ENCODE measurements around the gene SPECC1. TPM values are rescaled to one million over a fixed set of nuclear protein-coding genes. Genes with fewer than 3 reads are reported as not detected.

Gene SPECC1
- total and polyA plus RNA-seq, 2 donors = 7.6 to 9.3 TPM

DNA sequence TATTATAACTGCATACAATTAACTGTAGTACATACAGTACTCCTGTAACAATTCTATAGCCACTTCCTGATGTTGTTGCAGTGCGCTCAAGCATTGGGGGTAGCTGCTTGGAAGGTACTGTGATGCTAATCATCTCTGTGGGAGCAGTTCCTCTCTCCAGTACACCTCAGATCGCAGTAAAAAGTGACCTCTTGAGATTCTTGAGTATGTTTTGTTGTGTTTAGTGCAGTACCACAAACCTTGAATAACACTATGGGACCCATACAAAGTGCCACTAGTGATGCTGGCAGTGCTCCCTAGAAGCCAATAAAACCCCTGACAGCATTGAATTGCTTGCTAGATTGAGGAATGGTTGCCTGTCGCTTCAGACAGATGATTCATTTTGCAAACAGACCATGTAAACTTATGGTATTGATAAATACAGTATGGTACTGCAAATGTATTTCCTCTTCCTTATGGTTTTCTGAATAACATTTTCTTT lies 193.0 kb downstream of the SPECC1 start:
- no peak for DNase-seq (ENCODE audit: low read depth in 6 of 9, low spot score in 9 of 9)
- Histone ChIP-seq H3K27ac (ENCODE audit: low read depth in 1 of 2, low read length in 1 of 2) (no peak overlapping the region), H3K27me3 (ENCODE audit: control insufficient read depth in 2 of 2, insufficient read depth in 1 of 2, low read length in 1 of 2) (no peaks in the 10 kb centered on the region), H3K9me3 (ENCODE audit: control insufficient read depth in 2 of 2, insufficient read depth in 1 of 2, low read length in 1 of 2) (no peaks in the 10 kb centered on the region), H3K4me3 (ENCODE audit: low read length in 2 of 2) (no peak overlapping the region), H3K4me1 (ENCODE audit: control insufficient read depth in 2 of 2, insufficient read depth in 2 of 2, low read length in 2 of 2) (peaks cover 0 to 5% of the 10 kb centered on the region in 2 donors), H3K36me3 (ENCODE audit: control insufficient read depth in 2 of 2, insufficient read depth in 2 of 2, low read length in 1 of 2) (no peaks in the 10 kb centered on the region)
- WGBS = 97% methylated on average over 3 of the region's 3 CpGs

DNA sequence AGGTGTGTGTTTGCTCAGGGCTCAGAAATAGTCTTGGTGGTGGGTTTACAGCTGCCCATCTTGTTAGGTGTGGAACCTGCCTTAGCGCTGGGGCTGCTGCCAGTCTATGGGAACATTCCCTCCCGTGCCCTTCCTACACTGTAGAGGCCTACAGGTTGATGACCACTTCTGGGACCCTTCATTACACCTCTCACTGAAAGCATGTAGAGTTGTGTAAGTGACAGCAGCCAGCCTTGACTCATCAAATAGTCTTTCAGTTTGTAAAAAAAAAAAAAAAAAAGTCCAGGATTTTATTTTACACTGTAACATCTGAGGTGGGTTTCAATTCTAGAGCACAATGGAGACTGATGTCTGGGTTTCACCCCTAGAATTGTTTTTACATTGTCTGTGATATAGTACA lies 193.9 kb downstream of the SPECC1 start:
- WGBS = 99% methylated on average over 2 of the region's 2 CpGs
- DNase-seq (ENCODE audit: low read depth in 6 of 9, low spot score in 9 of 9) = no peak
- no peaks in the 10 kb centered on the region for H3K36me3 ChIP-seq (ENCODE audit: control insufficient read depth in 2 of 2, insufficient read depth in 2 of 2, low read length in 1 of 2)
- no peak overlapping the region for H3K27ac ChIP-seq (ENCODE audit: low read depth in 1 of 2, low read length in 1 of 2)
- H3K9me3 ChIP-seq (ENCODE audit: control insufficient read depth in 2 of 2, insufficient read depth in 1 of 2, low read length in 1 of 2) = no peaks in the 10 kb centered on the region
- H3K4me1 ChIP-seq (ENCODE audit: control insufficient read depth in 2 of 2, insufficient read depth in 2 of 2, low read length in 2 of 2) = peaks cover 0 to 5% of the 10 kb centered on the region in 2 donors
- no peak overlapping the region for H3K4me3 ChIP-seq (ENCODE audit: low read length in 2 of 2)
- no peaks in the 10 kb centered on the region for H3K27me3 ChIP-seq (ENCODE audit: control insufficient read depth in 2 of 2, insufficient read depth in 1 of 2, low read length in 1 of 2)

DNA sequence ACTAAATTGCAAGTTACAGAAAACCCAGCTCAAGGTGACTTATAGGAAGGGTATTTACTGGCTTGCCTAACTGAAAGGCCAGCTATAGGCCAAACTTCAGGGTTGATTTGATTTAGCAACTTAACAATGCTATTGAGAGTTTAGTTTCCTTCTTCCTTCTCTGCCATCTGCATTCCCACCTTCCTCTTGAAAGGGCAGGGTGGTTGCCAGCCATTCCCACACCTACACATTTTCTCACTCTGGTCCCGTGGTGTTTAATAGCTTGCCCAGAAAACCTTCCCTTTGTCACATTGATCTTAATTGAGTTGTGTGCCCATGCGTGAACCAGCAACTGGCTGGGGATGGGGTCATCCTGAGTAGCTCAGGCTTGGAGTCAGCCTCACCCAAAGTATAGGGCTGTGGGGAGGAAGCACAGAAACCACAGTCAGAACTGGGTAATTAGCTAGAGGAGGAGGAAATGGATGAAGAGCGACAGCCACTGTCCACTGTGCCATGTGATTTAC lies 194.7 kb downstream of the SPECC1 start:
- H3K9me3 ChIP-seq (ENCODE audit: control insufficient read depth in 2 of 2, insufficient read depth in 1 of 2, low read length in 1 of 2) = no peaks in the 10 kb centered on the region
- H3K27ac ChIP-seq (ENCODE audit: low read depth in 1 of 2, low read length in 1 of 2) = no peak overlapping the region
- no peaks in the 10 kb centered on the region for H3K27me3 ChIP-seq (ENCODE audit: control insufficient read depth in 2 of 2, insufficient read depth in 1 of 2, low read length in 1 of 2)
- no peaks in the 10 kb centered on the region for H3K36me3 ChIP-seq (ENCODE audit: control insufficient read depth in 2 of 2, insufficient read depth in 2 of 2, low read length in 1 of 2)
- WGBS = 96% methylated on average over 3 of the region's 3 CpGs
- H3K4me3 ChIP-seq (ENCODE audit: low read length in 2 of 2) = no peak overlapping the region
- no peak for DNase-seq (ENCODE audit: low read depth in 6 of 9, low spot score in 9 of 9)
- peaks cover 0 to 5% of the 10 kb centered on the region in 2 donors for H3K4me1 ChIP-seq (ENCODE audit: control insufficient read depth in 2 of 2, insufficient read depth in 2 of 2, low read length in 2 of 2)

DNA sequence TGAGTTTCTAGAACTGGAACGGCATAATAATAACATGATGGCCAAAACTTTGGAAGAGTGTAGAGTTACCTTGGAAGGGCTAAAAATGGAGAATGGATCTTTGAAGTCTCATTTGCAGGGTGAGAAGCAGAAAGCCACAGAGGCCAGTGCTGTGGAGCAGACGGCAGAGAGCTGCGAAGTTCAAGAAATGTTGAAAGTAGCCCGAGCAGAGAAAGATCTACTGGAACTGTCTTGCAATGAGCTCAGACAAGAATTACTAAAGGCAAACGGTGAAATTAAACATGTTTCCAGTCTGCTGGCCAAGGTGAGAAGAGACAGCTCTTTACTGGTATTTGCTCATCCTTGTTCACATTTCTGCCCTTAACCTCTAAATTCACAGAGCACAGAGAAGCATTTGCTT lies 196.4 kb downstream of the SPECC1 start:
- peaks cover 0 to 5% of the 10 kb centered on the region in 2 donors for H3K4me1 ChIP-seq (ENCODE audit: control insufficient read depth in 2 of 2, insufficient read depth in 2 of 2, low read length in 2 of 2)
- no peaks in the 10 kb centered on the region for H3K9me3 ChIP-seq (ENCODE audit: control insufficient read depth in 2 of 2, insufficient read depth in 1 of 2, low read length in 1 of 2)
- H3K4me3 ChIP-seq (ENCODE audit: low read length in 2 of 2) = no peak overlapping the region
- H3K36me3 ChIP-seq (ENCODE audit: control insufficient read depth in 2 of 2, insufficient read depth in 2 of 2, low read length in 1 of 2) = no peaks in the 10 kb centered on the region
- DNase-seq (ENCODE audit: low read depth in 6 of 9, low spot score in 9 of 9) = no peak
- H3K27me3 ChIP-seq (ENCODE audit: control insufficient read depth in 2 of 2, insufficient read depth in 1 of 2, low read length in 1 of 2) = no peaks in the 10 kb centered on the region
- H3K27ac ChIP-seq (ENCODE audit: low read depth in 1 of 2, low read length in 1 of 2) = no peak overlapping the region
- 85% methylated on average over 5 of the region's 5 CpGs for WGBS

DNA sequence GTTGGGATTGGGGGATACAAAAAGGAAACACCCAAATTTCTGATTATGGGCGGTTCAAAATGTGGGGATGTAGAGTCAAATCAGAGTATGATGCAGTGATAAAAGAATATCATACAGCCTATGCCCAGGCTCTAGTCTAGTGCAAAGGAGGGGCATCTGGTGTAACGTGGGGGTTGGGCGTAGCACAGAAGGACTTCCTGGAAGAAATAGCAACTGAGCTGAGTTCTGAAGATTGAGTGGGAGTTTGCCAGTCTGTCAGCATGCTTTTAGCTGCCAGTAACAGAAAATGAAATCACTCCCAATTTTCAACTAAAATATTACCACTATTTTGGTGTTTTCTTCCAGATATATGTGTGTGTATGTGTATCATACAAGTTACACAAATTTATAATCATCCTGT lies 196.9 kb downstream of the SPECC1 start:
- WGBS = 81% methylated on average over 3 of the region's 3 CpGs
- H3K9me3 ChIP-seq (ENCODE audit: control insufficient read depth in 2 of 2, insufficient read depth in 1 of 2, low read length in 1 of 2) = no peaks in the 10 kb centered on the region
- no peaks in the 10 kb centered on the region for H3K36me3 ChIP-seq (ENCODE audit: control insufficient read depth in 2 of 2, insufficient read depth in 2 of 2, low read length in 1 of 2)
- H3K27ac ChIP-seq (ENCODE audit: low read depth in 1 of 2, low read length in 1 of 2) = no peak overlapping the region
- DNase-seq (ENCODE audit: low read depth in 6 of 9, low spot score in 9 of 9) = peak in 6 of 9 donors; percentile 21 to 69 (median 26)
- no peak overlapping the region for H3K4me3 ChIP-seq (ENCODE audit: low read length in 2 of 2)
- no peaks in the 10 kb centered on the region for H3K27me3 ChIP-seq (ENCODE audit: control insufficient read depth in 2 of 2, insufficient read depth in 1 of 2, low read length in 1 of 2)
- H3K4me1 ChIP-seq (ENCODE audit: control insufficient read depth in 2 of 2, insufficient read depth in 2 of 2, low read length in 2 of 2) = peaks cover 0 to 5% of the 10 kb centered on the region in 2 donors

DNA sequence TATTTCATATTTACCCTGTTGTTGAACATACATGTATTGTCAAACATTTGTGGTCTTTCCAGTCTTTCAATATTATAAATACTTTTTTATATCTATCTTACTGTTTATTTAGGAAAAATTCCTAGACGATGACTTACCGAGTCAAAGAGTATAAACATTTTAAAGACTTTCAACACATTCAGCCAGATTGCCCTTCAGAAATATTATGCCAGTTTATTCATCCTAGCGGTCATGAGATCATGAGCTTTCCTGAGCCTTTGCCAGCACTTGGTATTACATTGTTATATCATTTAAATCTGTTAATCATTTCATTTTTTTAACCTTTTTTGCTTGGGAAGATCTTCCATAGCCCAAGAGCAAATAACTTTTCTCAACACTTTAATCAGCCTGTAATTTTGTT lies 197.4 kb downstream of the SPECC1 start:
- WGBS = 94% methylated on average over 3 of the region's 3 CpGs

DNA sequence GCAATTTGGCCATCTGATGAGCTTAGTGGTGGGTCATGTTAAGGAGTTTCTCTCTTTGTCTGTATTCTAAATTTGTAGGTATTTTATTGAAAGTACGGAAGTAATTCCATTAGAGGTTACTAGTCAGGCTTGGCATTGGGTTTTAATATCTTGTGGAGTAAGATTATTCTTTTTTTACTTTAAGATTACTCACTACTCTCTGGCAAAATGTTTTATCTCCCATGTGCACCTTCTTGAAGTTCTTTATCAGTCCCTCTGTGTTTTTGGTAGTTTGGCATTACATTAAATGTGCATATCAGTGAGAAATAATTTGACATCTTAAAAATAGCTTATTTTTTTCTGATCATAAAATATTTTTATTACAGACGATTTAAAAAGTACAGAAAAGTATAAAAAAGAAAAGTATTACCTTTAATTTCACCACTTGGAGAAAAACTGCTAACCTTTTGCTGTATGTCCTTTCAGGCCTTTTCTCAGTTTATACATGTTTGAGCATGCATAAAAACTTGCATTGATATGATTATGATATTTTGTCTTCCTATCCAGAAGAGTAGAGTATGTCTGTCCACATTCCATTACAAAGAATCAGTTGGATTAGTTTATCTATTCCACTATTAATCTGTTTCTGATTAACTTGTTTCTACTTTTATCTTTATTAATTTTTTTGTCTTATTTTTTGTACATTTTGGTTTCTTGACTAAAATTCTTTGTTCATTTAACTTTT lies 198.3 kb downstream of the SPECC1 start:
- Histone ChIP-seq H3K4me3 (ENCODE audit: low read length in 2 of 2) (no peak overlapping the region), H3K36me3 (ENCODE audit: control insufficient read depth in 2 of 2, insufficient read depth in 2 of 2, low read length in 1 of 2) (no peaks in the 10 kb centered on the region), H3K27ac (ENCODE audit: low read depth in 1 of 2, low read length in 1 of 2) (no peak overlapping the region), H3K27me3 (ENCODE audit: control insufficient read depth in 2 of 2, insufficient read depth in 1 of 2, low read length in 1 of 2) (no peaks in the 10 kb centered on the region), H3K9me3 (ENCODE audit: control insufficient read depth in 2 of 2, insufficient read depth in 1 of 2, low read length in 1 of 2) (no peaks in the 10 kb centered on the region), H3K4me1 (ENCODE audit: control insufficient read depth in 2 of 2, insufficient read depth in 2 of 2, low read length in 2 of 2) (peaks cover 0 to 5% of the 10 kb centered on the region in 2 donors)
- no peak for DNase-seq (ENCODE audit: low read depth in 6 of 9, low spot score in 9 of 9)
- WGBS = 97% methylated on average over 2 of the region's 2 CpGs

More for the DNA sequence above, 197.4 kb downstream of the SPECC1 start:
- H3K36me3 ChIP-seq (ENCODE audit: control insufficient read depth in 2 of 2, insufficient read depth in 2 of 2, low read length in 1 of 2) = no peaks in the 10 kb centered on the region
- H3K27me3 ChIP-seq (ENCODE audit: control insufficient read depth in 2 of 2, insufficient read depth in 1 of 2, low read length in 1 of 2) = no peaks in the 10 kb centered on the region
- H3K9me3 ChIP-seq (ENCODE audit: control insufficient read depth in 2 of 2, insufficient read depth in 1 of 2, low read length in 1 of 2) = no peaks in the 10 kb centered on the region
- peaks cover 0 to 5% of the 10 kb centered on the region in 2 donors for H3K4me1 ChIP-seq (ENCODE audit: control insufficient read depth in 2 of 2, insufficient read depth in 2 of 2, low read length in 2 of 2)
- H3K27ac ChIP-seq (ENCODE audit: low read depth in 1 of 2, low read length in 1 of 2) = no peak overlapping the region
- H3K4me3 ChIP-seq (ENCODE audit: low read length in 2 of 2) = no peak overlapping the region
- no peak for DNase-seq (ENCODE audit: low read depth in 6 of 9, low spot score in 9 of 9)

DNA sequence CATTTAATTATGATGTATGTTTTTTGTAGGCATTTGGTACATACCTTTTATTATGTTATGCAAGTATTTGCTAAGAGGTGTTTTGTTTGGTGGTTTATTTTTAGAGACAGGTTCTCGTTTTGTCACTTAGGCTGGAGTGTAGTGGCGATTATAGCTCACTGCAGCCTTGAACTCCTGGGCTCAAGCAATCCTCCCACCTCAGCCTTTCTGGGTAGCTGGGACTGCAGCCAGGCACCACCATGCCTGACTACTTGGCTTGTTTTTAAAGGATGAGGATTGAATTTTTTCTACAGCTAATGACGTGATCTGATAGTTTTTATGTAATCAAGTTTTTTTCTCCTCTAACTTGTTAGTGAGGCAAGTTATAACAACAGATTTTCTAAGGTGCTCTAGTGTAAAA lies 199.6 kb downstream of the SPECC1 start:
- Histone ChIP-seq H3K9me3 (ENCODE audit: control insufficient read depth in 2 of 2, insufficient read depth in 1 of 2, low read length in 1 of 2) (no peaks in the 10 kb centered on the region), H3K36me3 (ENCODE audit: control insufficient read depth in 2 of 2, insufficient read depth in 2 of 2, low read length in 1 of 2) (no peaks in the 10 kb centered on the region), H3K4me1 (ENCODE audit: control insufficient read depth in 2 of 2, insufficient read depth in 2 of 2, low read length in 2 of 2) (peaks cover 0 to 5% of the 10 kb centered on the region in 2 donors), H3K4me3 (ENCODE audit: low read length in 2 of 2) (no peak overlapping the region), H3K27ac (ENCODE audit: low read depth in 1 of 2, low read length in 1 of 2) (no peak overlapping the region), H3K27me3 (ENCODE audit: control insufficient read depth in 2 of 2, insufficient read depth in 1 of 2, low read length in 1 of 2) (no peaks in the 10 kb centered on the region)
- DNase-seq (ENCODE audit: low read depth in 6 of 9, low spot score in 9 of 9) = no peak
- 93% methylated on average over 3 of the region's 3 CpGs for WGBS

DNA sequence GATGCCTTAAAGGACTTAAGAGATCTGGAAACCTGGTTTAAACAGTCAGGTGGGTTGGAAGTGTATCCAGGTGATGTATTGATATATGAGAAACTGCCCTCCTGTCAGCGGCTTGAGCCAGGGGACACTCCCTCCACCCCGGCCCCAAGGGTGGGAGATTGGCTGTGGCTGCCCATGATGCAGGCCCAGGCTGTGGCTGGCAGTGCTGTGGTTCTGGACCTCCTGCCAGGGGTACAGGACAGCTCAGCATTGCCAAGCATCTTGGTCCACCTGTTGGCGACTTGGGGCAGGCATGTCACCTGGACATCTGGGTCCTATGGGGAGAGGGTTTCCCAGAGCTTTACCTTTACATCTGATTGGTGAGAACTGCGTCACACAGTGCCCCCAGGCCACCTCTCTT lies 201.0 kb downstream of the SPECC1 start:
- no peak for DNase-seq (ENCODE audit: low read depth in 6 of 9, low spot score in 9 of 9)
- Histone ChIP-seq H3K4me3 (ENCODE audit: low read length in 2 of 2) (no peak overlapping the region), H3K36me3 (ENCODE audit: control insufficient read depth in 2 of 2, insufficient read depth in 2 of 2, low read length in 1 of 2) (no peaks in the 10 kb centered on the region), H3K27ac (ENCODE audit: low read depth in 1 of 2, low read length in 1 of 2) (no peak overlapping the region), H3K4me1 (ENCODE audit: control insufficient read depth in 2 of 2, insufficient read depth in 2 of 2, low read length in 2 of 2) (peaks cover 0 to 5% of the 10 kb centered on the region in 2 donors), H3K9me3 (ENCODE audit: control insufficient read depth in 2 of 2, insufficient read depth in 1 of 2, low read length in 1 of 2) (no peaks in the 10 kb centered on the region), H3K27me3 (ENCODE audit: control insufficient read depth in 2 of 2, insufficient read depth in 1 of 2, low read length in 1 of 2) (no peaks in the 10 kb centered on the region)
- WGBS = 95% methylated on average over 4 of the region's 4 CpGs
